Kidney glomerular epithelial cell (primary cell): Measurements from ENCODE around the gene PCDHGA2.
"Not testable (repeated sequence)": the region's sequence is repeated elsewhere in the genome, so short reads cannot be mapped to it uniquely, and the experiment has no call there.

ENCODE experiments used
- DNase-seq: peaks from one replicate; lab custom pipeline; 2025; lab: John Stamatoyannopoulos, UW

Gene PCDHGA2

DNA sequence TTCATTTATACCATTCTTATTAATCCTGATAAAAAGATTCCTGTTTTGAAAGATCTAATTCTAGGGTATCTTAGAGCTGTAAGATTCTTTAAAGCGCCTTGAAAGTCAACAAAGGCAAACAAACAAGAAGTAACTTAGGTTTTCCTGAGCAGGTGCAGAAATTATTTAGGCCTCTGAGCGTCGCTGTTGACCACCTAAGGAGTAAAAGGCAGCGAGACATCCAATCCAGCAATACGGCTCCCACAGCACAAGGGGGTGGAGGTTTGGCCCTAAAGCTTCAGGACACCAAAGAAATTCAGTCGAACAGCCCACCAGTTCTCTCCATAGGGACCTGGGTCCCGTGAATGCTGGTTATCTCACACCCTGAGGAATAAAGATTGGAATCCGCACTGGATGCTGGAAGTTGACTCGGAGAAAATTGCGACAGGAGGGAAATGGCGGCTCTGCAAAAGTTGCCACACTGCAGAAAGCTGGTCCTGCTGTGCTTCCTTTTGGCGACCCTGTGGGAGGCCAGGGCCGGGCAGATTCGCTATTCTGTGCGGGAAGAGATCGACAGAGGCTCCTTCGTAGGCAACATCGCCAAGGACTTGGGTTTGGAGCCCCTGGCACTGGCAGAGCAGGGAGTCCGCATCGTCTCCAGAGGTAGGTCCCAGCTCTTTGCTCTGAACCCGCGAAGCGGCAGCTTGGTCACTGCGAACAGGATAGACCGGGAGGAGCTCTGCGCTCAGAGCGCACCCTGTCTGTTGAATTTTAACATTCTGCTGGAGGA, at the start of gene PCDHGA2:
PCDHGA2 (plus strand) TSS at position 223 of the 769 bp plus-strand sequence.
- peak; percentile 4 for DNase-seq

DNA sequence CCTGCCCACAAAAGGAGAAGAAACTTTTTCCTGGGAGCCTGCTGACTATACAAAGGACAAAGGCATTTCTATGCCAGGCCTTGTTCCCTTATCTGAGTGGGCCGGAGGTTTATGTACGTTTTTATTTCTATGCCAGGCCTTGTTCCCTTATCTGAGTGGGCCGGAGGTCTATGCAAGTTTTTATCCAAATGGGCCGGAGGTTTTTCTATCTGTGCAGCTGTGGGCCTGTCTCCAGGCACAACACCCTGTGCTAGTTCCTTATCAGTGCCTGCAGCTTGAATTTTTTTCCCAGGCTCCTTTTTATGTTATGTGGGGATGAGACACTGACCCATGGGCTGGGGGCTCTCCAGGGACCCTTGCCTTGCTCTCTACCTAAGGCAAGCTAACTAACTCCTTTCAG, 40.2 kb upstream of the PCDHGA2 start:
- no peak for DNase-seq

DNA sequence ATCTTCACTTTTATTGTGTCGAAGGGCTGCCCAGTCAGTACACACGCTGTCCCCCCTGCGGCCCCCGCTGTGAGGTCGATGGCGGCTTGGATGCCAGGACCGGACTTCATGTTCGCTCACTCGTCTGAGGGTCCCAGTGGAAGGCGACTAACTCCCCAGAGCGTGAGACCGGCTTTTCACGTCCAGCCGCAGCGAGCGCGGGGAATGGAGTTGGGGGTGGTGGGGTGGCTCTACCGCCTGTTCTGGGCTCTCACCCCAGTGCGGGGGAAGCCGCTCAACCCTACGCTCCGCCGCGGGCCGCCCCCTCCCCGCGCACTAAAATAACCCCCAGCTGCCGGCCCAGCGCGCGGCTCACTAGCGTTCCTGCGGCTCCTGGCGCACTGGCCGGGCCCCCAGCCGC, 34.8 kb upstream of the PCDHGA2 start, which contains the start of gene SLC25A2:
SLC25A2 (minus strand) TSS at position 294 of the 400 bp plus-strand sequence; CDS start at position 110, 184 bp downstream.
- no peak for DNase-seq

DNA sequence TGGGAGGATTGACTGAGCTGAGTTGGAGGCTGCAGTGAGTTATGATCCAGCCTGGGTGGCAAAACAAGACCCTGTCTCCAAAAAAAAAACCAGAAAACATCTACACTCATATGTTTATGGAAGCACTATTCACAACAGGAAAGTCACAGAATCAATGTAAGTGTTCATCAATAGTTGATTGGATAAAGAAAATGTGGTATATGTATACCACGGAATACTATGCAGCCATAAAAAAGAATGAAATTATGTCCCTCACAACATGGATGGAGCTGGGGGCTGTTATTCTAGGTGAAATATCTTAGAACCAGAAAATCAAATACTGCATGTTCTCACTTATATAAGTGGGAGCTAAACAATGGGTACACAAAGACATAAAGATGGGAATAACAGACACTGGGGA, 31.9 kb upstream of the PCDHGA2 start:
- DNase-seq: no peak

DNA sequence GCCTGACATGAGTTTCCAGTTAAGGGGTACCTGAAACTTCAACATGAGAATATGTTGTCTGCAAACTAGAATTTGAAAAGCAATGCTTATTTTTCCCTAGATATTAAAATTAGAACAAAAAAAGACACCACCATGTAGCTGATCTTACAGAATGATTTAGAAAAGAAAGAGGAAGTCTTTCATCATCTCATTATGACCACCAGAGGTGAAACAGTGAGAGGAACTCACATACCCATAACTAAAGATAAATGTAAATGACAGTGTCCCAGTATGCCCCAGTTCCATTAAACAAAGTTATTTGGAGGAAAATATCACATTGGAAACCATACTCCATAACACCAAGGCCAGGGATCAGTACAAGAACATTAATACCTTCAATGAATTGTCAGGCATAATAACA, 24.8 kb upstream of the PCDHGA2 start:
- no peak for DNase-seq

DNA sequence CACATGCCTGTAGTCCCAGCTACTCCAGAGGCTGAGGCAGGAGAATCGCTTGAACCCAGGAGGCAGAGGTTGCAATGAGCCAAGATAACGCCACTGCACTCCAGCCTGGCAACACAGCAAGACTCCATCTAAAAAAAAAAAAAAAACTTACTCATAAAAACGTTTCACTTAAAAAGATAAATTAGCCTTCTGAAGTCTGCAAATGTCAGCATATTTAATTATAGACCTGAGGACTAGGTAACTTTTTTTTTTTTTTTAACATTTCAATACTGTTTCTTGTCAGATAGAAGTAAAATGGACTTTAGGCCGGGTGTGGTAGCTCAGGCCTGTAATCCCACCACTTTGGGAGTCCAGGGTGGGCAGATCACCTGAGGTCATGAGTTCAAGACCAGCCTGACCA, 21.6 kb upstream of the PCDHGA2 start:
- DNase-seq: not testable (repeated sequence)

DNA sequence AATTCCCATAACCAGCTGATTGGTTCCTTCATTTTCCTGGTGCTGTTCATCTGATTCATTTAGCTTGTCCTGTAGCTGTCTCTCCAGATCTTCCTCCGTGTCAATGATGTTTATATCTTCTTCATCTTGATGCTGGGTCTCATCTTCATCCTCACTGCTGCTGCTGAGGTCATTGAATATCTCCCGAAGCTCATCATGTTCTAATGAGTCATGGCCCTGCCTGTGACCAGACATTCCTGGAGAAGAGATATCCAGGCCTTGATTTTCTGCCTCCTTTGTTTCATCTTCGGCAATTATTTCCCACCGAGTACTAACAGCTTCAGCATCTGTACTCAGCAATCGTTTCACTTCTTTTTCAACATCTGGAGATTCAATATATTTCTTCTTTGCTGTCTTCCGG, 19.4 kb upstream of the PCDHGA2 start:
- DNase-seq: no peak

DNA sequence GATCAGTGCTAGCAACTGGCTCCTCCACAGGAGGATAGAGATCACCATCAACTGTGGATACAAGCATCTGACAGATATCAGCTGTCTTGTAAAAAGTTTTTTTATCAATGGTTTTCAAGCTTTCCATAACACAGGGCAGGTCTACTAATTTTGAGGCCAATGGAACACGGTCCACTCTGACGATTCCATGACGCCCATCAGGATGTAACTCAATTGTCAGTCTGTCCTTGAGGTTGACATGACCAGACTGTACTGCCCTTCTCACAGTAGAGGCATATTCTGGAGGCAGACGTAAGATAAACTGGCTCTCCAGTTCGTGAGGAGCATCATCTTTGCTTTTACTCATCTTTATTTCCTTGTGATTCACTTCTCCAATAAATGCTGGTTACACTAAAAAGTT, 18.9 kb upstream of the PCDHGA2 start:
- no peak for DNase-seq

DNA sequence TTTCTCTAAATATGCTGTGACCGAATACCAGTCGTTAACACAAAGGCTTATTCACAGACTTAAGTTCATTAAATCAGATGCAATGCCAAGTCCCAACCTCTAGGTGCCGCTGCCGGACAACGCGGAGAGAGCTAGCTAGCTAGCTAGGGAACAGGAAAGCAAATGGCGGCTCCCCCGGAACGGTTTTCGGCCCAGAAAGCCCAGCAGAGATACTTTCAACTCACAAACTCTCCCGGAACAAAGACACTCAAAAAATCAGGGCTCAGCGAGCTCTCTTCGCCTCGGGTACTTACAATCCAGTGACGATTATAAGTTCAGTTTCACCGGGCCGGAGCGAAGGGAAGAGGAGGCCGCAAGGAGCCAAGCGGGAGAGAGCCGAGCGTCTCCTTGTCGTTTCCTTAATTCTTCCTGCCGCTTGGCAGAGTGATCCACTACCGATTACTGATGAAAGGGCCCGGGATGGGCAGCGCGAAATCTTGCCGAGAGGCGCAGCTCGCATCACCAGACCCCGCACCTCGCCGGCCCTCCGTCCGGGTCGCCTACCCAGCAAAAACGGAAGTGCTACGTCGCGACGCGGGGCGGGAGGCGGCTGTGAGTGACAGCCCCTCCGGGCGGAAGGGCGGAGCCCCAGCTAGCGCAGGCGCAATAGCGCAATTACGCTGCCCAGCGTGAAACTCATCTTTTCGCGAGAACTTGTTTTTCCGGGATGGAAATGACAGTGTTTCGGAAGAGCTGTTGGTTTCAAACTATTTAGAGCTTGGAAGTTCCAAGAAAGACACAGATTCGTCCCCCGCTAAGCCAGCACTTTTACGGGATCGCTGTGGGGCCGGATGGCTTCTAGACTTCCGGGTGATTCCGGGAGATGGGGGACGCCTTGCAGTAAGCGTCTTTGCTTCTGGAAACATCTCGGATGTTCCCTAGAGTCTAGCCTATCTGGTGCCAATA, 18.1 kb upstream of the PCDHGA2 start, which contains the start of gene TAF7:
TAF7 (minus strand) TSS at position 560 of the 945 bp plus-strand sequence. CDS start 740 bp downstream, outside the sequence.
- DNase-seq: peak; percentile 89

DNA sequence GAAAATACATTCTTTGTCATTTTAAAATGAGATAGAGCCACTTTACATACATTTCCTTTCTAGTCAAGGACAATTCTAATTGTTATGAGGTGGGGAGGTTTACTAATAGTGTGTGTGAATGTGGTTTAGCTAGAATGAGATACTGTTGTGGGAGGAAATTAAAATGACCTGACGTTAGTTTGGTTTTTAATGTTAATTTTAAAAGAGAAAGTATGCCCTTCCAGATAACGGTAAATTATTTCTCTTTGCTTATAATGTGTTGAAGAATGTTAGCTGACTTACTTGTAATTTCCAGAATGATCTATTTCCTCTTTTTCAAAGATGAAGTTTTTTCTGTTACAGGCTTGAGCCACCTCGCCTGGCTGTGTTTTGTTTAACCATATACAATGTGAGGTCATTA, 16.3 kb upstream of the PCDHGA2 start:
- DNase-seq: no peak

DNA sequence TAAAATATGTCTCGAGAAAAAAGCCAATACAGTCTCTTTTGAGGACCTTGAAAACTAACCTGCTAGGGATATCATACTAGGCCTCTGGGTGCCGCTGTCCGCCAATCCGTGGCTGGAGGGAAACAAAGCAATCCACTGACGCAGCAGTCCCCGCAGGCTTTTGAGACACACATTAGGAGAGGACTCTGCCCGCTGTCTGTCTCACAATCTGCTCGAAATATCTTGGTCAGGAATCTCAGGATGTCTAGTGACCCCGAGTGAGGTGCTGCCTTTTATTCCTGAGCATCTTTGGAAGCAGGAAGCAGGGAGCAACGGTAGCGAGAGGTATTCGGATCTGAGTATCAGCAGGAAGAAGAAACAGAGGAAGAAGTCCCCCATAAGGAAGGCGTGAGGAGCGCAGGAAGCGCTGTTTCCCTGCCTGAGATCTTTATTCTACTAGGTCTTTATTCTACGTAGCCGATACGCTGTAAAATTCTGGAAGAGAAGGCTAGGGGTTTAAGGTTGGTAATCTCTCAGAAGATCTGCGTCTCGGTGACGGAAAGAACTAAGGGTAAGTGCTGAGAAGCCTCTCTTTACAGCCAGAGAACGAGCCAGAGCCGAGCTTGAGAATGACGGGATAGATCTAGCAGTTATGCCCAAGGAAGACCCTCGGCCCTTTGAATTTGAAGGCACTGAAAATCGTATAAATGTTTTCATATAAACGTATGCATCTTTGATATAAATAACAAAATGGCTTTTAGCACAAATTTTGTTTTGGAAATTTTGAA, 12.3 kb upstream of the PCDHGA2 start:
- DNase-seq: peak; percentile 55

DNA sequence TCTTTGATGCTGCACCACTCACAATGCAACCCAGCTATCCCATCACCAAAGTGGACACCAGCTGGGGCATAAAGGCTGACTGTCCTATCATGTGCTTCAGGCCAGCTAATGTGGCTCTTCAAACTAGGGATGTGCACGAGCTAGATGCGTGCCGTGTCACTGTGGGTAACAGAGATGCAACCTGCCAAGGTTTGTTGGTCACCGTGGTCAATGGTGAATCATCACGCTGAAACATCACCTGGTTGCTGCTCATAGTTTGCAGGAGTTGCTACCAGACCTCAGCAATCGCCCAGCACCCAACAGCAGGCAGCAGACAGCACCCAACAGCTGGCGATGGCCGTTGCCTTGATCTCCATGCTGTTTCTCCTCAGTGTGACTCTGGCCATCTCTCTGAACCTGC, 10.3 kb upstream of the PCDHGA2 start:
- DNase-seq: no peak

DNA sequence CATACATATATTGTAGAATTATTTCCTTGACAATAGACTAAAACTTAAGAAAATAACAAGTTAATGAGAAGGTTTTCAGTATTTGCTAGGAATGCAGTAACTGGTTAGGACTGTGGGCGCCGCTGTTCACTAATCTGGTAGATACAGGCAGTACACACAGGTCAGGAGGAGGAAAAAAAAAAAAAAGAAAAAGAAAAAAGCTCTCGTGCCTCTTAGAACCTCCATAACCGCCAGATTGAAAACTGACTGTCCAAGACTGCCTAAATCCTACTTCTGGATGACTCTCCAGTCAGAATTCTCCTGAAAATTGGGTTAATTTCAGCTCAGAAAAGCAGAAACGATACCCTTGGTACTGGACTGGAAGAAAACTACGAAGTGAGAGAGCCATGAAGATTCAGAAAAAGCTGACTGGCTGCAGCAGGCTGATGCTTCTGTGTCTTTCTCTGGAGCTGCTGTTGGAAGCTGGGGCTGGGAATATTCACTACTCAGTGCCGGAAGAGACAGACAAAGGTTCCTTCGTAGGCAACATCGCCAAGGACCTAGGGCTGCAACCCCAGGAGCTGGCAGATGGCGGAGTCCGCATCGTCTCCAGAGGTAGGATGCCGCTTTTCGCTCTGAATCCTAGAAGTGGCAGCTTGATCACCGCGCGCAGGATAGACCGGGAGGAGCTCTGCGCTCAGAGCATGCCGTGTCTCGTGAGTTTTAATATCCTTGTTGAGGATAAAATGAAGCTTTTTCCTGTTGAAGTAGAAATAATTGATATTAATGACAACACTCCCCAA, 8.1 kb upstream of the PCDHGA2 start, which contains the start of gene PCDHGA1:
PCDHGA1 (plus strand) TSS at position 216 of the 782 bp plus-strand sequence.
- peak; percentile 14 for DNase-seq

DNA sequence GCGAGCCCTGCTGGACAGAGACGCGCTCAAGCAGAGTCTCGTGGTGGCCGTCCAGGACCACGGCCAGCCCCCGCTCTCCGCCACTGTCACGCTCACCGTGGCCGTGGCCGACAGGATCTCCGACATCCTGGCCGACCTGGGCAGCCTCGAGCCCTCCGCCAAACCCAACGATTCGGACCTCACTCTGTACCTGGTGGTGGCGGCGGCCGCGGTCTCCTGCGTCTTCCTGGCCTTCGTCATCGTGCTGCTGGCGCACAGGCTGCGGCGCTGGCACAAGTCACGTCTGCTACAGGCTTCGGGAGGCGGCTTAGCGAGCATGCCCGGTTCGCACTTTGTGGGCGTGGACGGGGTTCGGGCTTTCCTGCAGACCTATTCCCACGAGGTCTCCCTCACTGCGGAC, 6.0 kb upstream of the PCDHGA2 start:
- DNase-seq: not testable (repeated sequence)

DNA sequence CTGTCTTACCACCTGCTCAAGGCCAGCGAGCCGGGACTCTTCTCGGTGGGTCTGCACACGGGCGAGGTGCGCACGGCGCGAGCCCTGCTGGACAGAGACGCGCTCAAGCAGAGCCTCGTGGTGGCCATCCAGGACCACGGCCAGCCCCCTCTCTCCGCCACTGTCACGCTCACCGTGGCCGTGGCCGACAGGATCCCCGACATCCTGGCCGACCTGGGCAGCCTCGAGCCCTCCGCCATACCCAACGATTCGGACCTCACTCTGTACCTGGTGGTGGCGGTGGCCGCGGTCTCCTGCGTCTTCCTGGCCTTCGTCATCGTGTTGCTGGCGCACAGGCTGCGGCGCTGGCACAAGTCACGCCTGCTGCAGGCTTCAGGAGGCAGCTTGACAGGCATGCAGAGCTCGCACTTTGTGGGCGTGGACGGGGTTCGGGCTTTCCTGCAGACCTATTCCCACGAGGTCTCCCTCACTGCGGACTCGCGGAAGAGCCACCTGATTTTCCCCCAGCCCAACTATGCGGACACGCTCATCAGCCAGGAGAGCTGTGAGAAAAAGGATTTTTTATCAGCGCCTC, 2.3 kb downstream of the PCDHGA2 start:
- DNase-seq: not testable (repeated sequence)

DNA sequence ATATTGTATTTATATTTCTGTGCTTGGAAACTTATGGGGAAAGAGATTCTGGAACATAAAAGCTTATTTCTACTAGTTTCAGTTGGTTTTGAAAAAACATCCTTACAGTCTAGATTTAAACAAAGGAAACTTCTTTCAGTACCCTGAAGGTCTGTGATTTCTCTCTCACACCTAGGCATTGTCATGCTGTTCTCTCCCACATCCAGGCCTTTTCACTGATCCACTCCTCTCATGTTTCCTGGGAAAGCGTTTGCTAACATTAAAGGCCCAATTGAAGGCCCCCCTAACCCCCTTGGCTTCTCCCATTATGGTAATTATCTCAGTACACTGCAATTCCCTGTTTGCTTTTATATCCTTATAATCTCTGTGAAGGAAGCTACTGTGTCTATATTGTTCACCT, 4.2 kb downstream of the PCDHGA2 start:
- DNase-seq: no peak

DNA sequence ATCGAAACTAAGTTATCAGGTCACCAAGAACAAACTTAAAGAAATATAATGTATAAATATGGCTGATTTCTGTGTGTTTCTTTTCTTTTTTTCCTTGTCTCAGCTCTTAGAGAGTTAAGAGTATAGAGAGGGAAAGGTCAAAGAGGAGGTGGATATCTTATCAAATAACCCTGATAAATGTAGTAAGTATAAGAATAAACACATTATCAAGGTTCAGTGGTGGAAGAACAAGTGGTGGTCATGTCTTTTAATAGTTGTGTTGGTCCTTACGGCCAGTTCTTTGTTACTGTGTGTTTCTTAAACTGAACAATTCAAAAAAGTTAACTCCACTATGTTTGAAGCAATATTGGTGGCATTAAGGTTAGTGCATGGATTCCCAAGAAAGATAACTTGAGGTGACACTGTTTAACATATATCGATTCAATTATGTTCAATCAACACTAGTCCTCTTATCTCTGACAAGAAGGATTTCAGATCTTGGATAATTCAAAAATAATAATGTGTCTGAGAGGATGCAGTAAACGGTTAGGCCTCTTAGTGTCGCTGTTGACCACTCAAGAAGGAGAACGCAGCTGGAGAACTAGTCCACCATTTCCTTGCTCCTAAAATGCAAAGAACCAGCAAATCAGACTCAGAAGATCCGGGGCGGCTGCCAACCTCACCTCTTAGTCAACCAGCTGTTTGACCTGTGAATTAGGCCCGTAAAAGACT, 4.8 kb downstream of the PCDHGA2 start, which contains the start of gene PCDHGA3:
PCDHGA3 (plus strand) TSS at position 588 of the 711 bp plus-strand sequence. CDS start 205 bp downstream, outside the sequence.
- no peak for DNase-seq

DNA sequence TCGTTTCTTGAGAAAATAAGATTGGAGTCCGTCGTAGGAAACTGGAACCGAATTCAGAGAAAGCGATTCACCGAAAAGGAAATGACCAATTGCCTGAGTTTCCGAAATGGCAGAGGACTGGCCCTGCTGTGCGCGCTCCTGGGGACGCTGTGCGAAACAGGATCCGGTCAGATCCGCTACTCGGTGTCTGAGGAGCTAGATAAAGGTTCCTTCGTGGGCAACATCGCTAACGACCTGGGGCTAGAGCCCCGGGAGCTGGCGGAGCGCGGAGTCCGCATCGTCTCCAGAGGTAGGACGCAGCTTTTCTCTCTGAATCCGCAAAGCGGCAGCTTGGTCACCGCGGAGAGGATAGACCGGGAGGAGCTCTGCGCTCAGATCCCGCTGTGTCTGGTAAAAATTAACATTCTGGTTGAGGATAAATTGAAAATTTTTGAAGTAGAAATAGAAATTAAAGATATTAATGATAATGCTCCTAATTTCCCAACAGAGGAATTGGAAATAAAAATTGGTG, 5.4 kb downstream of the PCDHGA2 start:
- no peak for DNase-seq

DNA sequence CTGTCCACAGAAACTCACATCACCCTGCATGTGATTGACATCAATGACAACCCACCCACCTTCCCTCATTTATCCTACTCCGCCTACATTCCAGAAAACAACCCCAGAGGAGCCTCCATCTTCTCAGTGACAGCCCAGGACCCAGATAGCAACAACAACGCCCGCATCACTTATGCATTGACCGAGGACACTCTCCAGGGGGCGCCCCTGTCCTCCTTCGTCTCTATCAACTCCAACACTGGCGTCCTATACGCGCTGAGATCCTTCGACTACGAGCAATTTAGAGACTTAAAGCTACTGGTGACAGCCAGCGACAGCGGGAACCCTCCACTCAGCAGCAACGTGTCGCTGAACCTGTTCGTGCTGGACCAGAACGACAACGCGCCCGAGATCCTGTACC, 6.8 kb downstream of the PCDHGA2 start:
- DNase-seq: no peak

DNA sequence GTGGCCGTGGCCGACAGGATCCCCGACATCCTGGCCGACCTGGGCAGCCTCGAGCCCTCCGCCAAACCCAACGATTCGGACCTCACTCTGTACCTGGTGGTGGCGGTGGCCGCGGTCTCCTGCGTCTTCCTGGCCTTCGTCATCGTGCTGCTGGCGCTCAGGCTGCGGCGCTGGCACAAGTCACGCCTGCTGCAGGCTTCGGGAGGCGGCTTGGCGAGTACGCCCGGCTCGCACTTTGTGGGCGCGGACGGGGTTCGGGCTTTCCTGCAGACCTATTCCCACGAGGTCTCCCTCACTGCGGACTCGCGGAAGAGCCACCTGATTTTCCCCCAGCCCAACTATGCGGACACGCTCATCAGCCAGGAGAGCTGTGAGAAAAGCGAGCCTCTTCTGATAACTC, 7.5 kb downstream of the PCDHGA2 start:
- not testable (repeated sequence) for DNase-seq
